Thyroid gland (tissue), 4 donors: ENCODE results near the gene CAMTA1.

Source experiments
- POLR2A ChIP-seq, 2 donors: fragments of 450-650 bp; IDR thresholded peaks; one replicate each; pipeline ENCODE4 v1.6.1; 2017; ENCODE audit warnings: antibody characterized with exemption in 2 of 2, mild to moderate bottlenecking in 2 of 2, moderate library complexity in 1 of 2
- TF ChIP-seq, protein P1 (sequence below), 6 experiments: fragments of 200-600 bp in 3 of 6; fragments of 450-650 bp in 3 of 6; sonication (generic) in 3 of 6; IDR thresholded peaks; one replicate each; pipeline ENCODE4 v1.5.1; 2016 to 2019; ENCODE audit warnings: antibody characterized with exemption in 6 of 6, mild to moderate bottlenecking in 2 of 6, inconsistent platforms in 1 of 6, moderate library complexity in 1 of 6

DNA sequence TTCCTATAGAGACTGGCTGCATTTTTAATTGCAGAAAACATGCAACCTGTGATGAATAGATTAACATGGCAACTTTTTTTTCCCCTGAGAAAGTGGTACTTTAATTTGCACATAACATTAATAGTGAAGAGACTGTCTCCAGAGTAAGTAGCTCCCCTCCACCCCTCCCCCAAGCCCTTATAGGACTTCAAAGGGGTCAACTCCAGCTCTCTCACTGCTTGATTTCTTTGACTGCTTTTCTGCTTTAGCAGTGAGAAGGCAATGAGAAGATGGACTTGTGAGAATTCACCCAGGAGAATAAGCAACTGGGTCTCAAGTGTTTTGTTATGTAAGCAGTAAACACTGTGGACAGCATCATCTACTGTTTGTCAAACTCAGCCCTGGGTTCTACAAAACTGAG is 355.0 kb downstream of the CAMTA1 start:
- TF ChIP-seq, protein P1, sequence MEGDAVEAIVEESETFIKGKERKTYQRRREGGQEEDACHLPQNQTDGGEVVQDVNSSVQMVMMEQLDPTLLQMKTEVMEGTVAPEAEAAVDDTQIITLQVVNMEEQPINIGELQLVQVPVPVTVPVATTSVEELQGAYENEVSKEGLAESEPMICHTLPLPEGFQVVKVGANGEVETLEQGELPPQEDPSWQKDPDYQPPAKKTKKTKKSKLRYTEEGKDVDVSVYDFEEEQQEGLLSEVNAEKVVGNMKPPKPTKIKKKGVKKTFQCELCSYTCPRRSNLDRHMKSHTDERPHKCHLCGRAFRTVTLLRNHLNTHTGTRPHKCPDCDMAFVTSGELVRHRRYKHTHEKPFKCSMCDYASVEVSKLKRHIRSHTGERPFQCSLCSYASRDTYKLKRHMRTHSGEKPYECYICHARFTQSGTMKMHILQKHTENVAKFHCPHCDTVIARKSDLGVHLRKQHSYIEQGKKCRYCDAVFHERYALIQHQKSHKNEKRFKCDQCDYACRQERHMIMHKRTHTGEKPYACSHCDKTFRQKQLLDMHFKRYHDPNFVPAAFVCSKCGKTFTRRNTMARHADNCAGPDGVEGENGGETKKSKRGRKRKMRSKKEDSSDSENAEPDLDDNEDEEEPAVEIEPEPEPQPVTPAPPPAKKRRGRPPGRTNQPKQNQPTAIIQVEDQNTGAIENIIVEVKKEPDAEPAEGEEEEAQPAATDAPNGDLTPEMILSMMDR (IDR thresholded peaks at IDR 0.05) = no peak
- TF ChIP-seq POLR2A (IDR thresholded peaks at IDR 0.05) = no peak
